WTC11 (cell line): Measurements from ENCODE around the gene AKT3. TPM values are rescaled to one million over a fixed set of nuclear protein-coding genes. Genes with fewer than 3 reads are reported as not detected.

Experiments used
- ATAC-seq: fragments of 200-7000 bp; cut with Tn5 transposase; 2 replicates; pipeline ENCODE4 v1.10.0; 2021; ENCODE audit warnings: mild to moderate bottlenecking, moderate library complexity
- CTCF ChIA-PET: fragments of 300-600 bp; sonication (Branson Sonifier 250); formaldehyde crosslinking; loops from one replicate; lab custom pipeline; 2021; ENCODE audit warnings: antibody characterized with exemption; lab: Charles Lee
- POLR2A ChIA-PET: fragments of 350-600 bp; sonication (Branson Sonifier 250); formaldehyde crosslinking; loops from one replicate; lab custom pipeline; 2021; ENCODE audit warnings: antibody characterized with exemption; lab: Charles Lee
- DNase-seq: peaks from one replicate; pipeline ENCODE4 v3.0.0; 2021; ENCODE audit warnings: low spot score
- H3K27ac Mint-ChIP-seq: 2 replicates; pipeline ENCODE4 v1.8.0; 2021; ENCODE audit warnings: mixed read lengths
- H3K27me3 Mint-ChIP-seq: 2 replicates; pipeline ENCODE4 v1.8.0; 2021; ENCODE audit warnings: low read depth, mild to moderate bottlenecking, moderate library complexity, mixed read lengths
- H3K36me3 Mint-ChIP-seq: 2 replicates; pipeline ENCODE4 v1.8.0; 2021; ENCODE audit warnings: mixed read lengths
- H3K4me1 Mint-ChIP-seq: 2 replicates; pipeline ENCODE4 v1.8.0; 2022; ENCODE audit warnings: mixed read lengths
- H3K4me3 Mint-ChIP-seq: 2 replicates; pipeline ENCODE4 v1.8.0; 2021; ENCODE audit warnings: mild to moderate bottlenecking, moderate library complexity, mixed read lengths
- H3K9me3 Mint-ChIP-seq: 2 replicates; pipeline ENCODE4 v1.8.0; 2021; ENCODE audit warnings: mixed read lengths
- EMX1 ChIP-seq: fragments of 250-450 bp; sonication (Bioruptor Pico); IDR thresholded peaks from 2 replicates; pipeline ENCODE4 v1.8.0; 2021; ENCODE audit warnings: mild to moderate bottlenecking
- ERG ChIP-seq: fragments of 250-450 bp; sonication (Bioruptor Pico); IDR thresholded peaks from 2 replicates; pipeline ENCODE4 v1.8.0; 2021; ENCODE audit warnings: mild to moderate bottlenecking
- FOXP4 ChIP-seq: sonication (generic); formaldehyde crosslinking; IDR thresholded peaks from 2 replicates; pipeline ENCODE4 v1.8.0; 2022; ENCODE audit warnings: mild to moderate bottlenecking, missing genetic modification reagents
- GABPB1 ChIP-seq: sonication (generic); formaldehyde crosslinking; IDR thresholded peaks from 2 replicates; pipeline ENCODE4 v1.8.1; 2023; ENCODE audit warnings: mild to moderate bottlenecking, missing genetic modification reagents
- GTF2I ChIP-seq: fragments of 250-450 bp; sonication (Bioruptor Pico); conservative IDR thresholded peaks from 2 replicates; pipeline ENCODE4 v1.4.0; 2021; ENCODE audit warnings: mild to moderate bottlenecking
- HMGA2 ChIP-seq: fragments of 250-450 bp; sonication (Bioruptor Pico); IDR thresholded peaks from 2 replicates; pipeline ENCODE4 v1.4.0; 2021; ENCODE audit warnings: mild to moderate bottlenecking, moderate library complexity
- JAZF1 ChIP-seq: fragments of 250-450 bp; sonication (Bioruptor Pico); IDR thresholded peaks from 2 replicates; pipeline ENCODE4 v1.9.0; 2021; ENCODE audit warnings: moderate library complexity, mild to moderate bottlenecking, inconsistent platforms
- NR3C1 ChIP-seq: sonication (generic); formaldehyde crosslinking; conservative IDR thresholded peaks from 2 replicates; pipeline ENCODE4 v1.8.1; 2023; ENCODE audit warnings: low read depth, mild to moderate bottlenecking, missing genetic modification reagents
- SMAD3 ChIP-seq: sonication (generic); formaldehyde crosslinking; IDR thresholded peaks from 2 replicates; pipeline ENCODE4 v1.8.0; 2022; ENCODE audit warnings: missing genetic modification reagents, mild to moderate bottlenecking, borderline replicate concordance
- TEAD4 ChIP-seq: sonication (generic); formaldehyde crosslinking; IDR thresholded peaks from 2 replicates; pipeline ENCODE4 v1.8.0; 2022; ENCODE audit warnings: mild to moderate bottlenecking, missing genetic modification reagents
- ZNF416 ChIP-seq: fragments of 250-450 bp; sonication (Bioruptor Pico); IDR thresholded peaks from 2 replicates; pipeline ENCODE4 v1.9.0; 2021; ENCODE audit warnings: mild to moderate bottlenecking, inconsistent platforms
- ZNF423 ChIP-seq: fragments of 250-450 bp; sonication (Bioruptor Pico); IDR thresholded peaks from 2 replicates; pipeline ENCODE4 v2.1.2; 2022; ENCODE audit warnings: mild to moderate bottlenecking, moderate library complexity
- ZNF532 ChIP-seq: fragments of 250-450 bp; sonication (Bioruptor Pico); IDR thresholded peaks from 2 replicates; pipeline ENCODE4 v1.9.0; 2021; ENCODE audit warnings: mild to moderate bottlenecking, borderline replicate concordance
- total RNA-seq: library from RNA; stranded (reverse); gene quantifications from 3 replicates; pipeline ENCODE4 v1.2.3, GENCODE V29; 2021
- TF ChIP-seq, protein P1 (sequence below): fragments of 250-450 bp; sonication (Bioruptor Pico); IDR thresholded peaks from 2 replicates; pipeline ENCODE4 v1.9.0; 2021; ENCODE audit warnings: mild to moderate bottlenecking
- TF ChIP-seq, protein P2 (sequence below): sonication (generic); formaldehyde crosslinking; IDR thresholded peaks from 2 replicates; pipeline ENCODE4 v1.8.1; 2023; ENCODE audit warnings: mild to moderate bottlenecking, missing genetic modification reagents, borderline replicate concordance

Gene AKT3
- total RNA-seq, 1 experiment from 2014 or later = 38.5 TPM

DNA sequence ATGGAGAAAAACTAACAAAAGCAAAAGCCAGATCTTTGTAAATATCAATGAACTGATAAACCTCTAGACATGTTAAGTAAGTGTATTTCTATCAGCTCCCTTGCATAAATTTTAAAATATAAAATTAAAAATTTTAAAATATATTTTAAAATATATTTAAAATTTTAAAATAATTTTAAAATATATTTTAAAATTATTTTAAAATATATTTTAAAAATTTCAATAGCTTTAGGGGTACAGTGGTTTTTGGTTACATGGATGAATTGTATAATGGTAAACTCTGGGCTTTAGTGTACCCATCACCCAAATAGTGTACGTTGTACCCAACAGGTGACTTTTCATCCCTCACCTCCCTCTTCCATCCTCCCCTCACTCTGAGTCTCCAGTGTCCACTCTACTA, 315.0 kb downstream of the AKT3 start:
- DNase-seq (no peak), ATAC-seq (no peak)
- Mint-ChIP-seq H3K27ac (no peak overlapping the region), H3K27me3 (no peaks in the 10 kb centered on the region), H3K9me3 (no peaks in the 10 kb centered on the region; the same call in 1 of the 2 replicates), H3K36me3 (no peaks in the 10 kb centered on the region), H3K4me1 (peaks cover 19% of the 10 kb centered on the region), H3K4me3 (no peak overlapping the region)
- ChIA-PET CTCF (interaction anchor here (0.6 kb wide), 1 partner anchor 10 kb away, joined by 4 read pairs; no protein-coding TSS in a partner anchor), POLR2A (no interaction called here)
- TF ChIP-seq ZNF532 (CRISPR knock-in tag) (no peak), GTF2I (no peak), HMGA2 (CRISPR knock-in tag) (peak; percentile 92; the same call in 1 of the 2 replicates)

DNA sequence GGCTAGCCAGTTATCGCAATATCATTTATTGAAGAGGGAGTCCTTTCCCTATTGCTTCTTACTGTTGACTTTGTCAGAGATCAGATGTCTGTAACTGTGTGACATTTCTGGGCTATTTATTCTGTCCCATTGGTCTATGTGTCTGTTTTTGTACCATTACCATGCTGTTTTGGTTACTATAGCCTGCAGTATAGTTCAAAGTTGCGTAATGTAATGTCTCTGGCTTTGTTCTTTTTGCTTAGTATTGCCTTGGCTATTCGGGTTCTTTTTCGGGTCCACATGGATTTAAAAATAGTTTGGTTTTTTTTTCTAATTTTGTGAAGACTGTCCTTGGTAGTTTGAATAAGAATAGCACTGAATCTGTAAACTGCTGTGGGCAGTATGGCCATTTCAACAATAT, 320.5 kb downstream of the AKT3 start:
- POLR2A ChIA-PET = no interaction called here
- Mint-ChIP-seq H3K4me3 (no peak overlapping the region), H3K36me3 (peaks cover 15% of the 10 kb centered on the region), H3K27ac (no peak overlapping the region), H3K9me3 (peaks cover 19% of the 10 kb centered on the region), H3K27me3 (no peaks in the 10 kb centered on the region), H3K4me1 (peaks cover 26% of the 10 kb centered on the region)
- ATAC-seq (no peak), DNase-seq (no peak)
- TF ChIP-seq ZNF423 (CRISPR knock-in tag) (no peak), ZNF416 (CRISPR knock-in tag) (no peak), GABPB1 (no peak), NR3C1 (CRISPR knock-in tag) (no peak)
- TF ChIP-seq, protein P1, sequence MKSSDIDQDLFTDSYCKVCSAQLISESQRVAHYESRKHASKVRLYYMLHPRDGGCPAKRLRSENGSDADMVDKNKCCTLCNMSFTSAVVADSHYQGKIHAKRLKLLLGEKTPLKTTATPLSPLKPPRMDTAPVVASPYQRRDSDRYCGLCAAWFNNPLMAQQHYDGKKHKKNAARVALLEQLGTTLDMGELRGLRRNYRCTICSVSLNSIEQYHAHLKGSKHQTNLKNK (CRISPR knock-in tag) = no peak
- CTCF ChIA-PET = no interaction called here

DNA sequence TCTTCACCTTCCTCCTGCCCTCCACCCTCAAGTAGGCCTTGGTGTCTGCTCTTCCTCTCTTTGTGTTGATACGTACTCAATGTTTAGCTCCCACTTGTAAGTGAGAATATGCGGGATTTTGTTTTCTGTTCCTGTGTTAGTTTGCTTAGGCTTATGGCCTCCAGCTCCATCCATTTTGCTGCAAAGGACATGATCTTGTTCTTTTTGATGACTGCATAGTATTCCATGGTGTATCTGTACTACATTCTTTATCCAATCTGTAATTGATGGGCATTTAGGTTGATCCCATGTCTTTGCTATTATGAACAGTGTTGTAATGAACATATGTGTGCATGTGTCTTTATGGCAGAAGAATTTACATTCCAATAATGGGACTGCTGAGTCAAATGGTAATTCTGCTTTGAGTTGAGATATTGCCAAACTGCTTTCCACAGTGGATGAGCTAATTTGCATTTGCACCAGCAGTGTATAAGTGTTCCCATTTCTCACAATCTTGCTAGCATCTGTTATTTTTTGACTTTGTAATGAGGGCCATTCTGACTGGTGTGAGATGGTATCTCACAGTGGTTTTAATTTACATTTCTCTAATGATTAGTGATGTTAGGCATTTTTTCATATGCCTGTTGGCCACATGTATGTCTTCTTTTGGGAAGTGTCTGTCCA, 321.5 kb downstream of the AKT3 start:
- Mint-ChIP-seq H3K4me1 (peaks cover 29% of the 10 kb centered on the region), H3K4me3 (no peak overlapping the region), H3K9me3 (peaks cover 19% of the 10 kb centered on the region), H3K36me3 (peaks cover 15% of the 10 kb centered on the region), H3K27me3 (no peaks in the 10 kb centered on the region), H3K27ac (no peak overlapping the region)
- ATAC-seq (no peak), DNase-seq (no peak)
- CTCF ChIA-PET = no interaction called here
- POLR2A ChIA-PET = no interaction called here
- TF ChIP-seq FOXP4 (CRISPR knock-in tag) (no peak), EMX1 (no peak), SMAD3 (no peak), TEAD4 (no peak), ERG (CRISPR knock-in tag) (no peak), ZNF532 (CRISPR knock-in tag) (no peak), JAZF1 (no peak)
- TF ChIP-seq, protein P2, sequence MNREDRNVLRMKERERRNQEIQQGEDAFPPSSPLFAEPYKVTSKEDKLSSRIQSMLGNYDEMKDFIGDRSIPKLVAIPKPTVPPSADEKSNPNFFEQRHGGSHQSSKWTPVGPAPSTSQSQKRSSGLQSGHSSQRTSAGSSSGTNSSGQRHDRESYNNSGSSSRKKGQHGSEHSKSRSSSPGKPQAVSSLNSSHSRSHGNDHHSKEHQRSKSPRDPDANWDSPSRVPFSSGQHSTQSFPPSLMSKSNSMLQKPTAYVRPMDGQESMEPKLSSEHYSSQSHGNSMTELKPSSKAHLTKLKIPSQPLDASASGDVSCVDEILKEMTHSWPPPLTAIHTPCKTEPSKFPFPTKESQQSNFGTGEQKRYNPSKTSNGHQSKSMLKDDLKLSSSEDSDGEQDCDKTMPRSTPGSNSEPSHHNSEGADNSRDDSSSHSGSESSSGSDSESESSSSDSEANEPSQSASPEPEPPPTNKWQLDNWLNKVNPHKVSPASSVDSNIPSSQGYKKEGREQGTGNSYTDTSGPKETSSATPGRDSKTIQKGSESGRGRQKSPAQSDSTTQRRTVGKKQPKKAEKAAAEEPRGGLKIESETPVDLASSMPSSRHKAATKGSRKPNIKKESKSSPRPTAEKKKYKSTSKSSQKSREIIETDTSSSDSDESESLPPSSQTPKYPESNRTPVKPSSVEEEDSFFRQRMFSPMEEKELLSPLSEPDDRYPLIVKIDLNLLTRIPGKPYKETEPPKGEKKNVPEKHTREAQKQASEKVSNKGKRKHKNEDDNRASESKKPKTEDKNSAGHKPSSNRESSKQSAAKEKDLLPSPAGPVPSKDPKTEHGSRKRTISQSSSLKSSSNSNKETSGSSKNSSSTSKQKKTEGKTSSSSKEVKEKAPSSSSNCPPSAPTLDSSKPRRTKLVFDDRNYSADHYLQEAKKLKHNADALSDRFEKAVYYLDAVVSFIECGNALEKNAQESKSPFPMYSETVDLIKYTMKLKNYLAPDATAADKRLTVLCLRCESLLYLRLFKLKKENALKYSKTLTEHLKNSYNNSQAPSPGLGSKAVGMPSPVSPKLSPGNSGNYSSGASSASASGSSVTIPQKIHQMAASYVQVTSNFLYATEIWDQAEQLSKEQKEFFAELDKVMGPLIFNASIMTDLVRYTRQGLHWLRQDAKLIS (CRISPR knock-in tag) = no peak
